Activated naive CD4-positive, alpha-beta T cell (primary cell): ENCODE data around the gene PSMB1.

ENCODE experiments used
- DNase-seq, 4 experiments: peaks; one replicate each; lab custom pipeline; 2025; lab: John Stamatoyannopoulos, UW

The PSMB1 gene

DNA sequence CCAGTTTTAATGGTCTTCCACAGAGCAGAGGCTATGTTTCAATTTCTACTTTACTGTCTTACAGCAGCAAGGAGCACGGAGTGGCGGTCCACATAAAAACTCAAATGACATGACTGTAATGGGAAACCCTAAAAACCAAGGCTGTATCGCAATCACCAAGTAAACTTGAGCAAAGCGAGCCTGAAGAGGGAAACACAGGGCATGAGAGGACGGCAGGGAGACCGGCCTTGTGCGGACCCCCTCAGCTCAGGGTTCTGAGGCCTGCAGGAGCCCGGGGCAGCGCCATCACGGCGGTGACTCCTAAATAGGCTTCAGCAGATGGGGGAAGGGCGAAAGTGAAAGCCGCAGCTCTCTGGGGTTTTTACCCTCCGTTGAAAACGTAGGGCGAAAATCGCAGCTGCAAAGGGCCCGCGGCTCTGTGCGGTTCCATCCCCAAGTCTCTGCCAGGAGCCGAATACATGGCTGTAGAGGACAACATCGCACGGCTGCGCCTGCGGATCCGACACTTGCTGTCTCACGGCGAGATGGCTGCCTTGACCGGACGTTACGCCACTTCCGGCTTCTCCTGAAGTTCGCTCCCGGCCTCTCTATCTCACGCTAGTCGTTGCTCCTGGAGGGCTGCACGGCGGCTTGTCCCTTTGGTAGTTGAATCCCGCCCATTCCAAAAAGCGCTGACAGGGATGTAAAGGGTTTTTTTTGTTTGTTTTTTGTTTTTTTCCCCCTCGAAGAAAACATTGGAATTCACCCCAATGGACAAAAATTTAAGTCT, at the start of gene PSMB1:
Gene PSMB1 (minus strand): TSS at position 543 of the 769 bp plus-strand sequence. CDS start 65 bp downstream, at position 478.
- DNase-seq: peak; percentile 48 to 61 (median 58)

GRCh38 chr6:170597278-170597677, 44.2 kb upstream of the PSMB1 start:
- no peak for DNase-seq

DNA sequence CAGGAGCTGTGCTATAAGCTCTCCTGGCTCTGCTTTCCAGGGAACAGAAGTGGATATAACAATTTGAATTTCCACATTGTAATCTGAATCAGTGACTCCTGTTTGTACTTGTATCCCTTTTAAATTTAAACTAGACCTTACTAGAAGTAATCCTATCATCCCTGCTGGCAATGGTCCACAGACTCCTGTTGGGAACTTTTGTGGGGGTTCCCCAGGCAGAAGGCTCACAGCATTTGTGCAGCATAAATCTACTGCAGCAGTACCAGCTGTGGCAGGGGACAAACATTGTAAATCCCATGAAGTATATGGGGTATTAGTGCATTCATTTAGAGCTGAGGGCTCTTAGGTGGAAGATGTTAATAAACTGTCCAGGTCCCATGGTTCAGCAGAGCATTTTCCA, 43.3 kb upstream of the PSMB1 start:
- no peak for DNase-seq

DNA sequence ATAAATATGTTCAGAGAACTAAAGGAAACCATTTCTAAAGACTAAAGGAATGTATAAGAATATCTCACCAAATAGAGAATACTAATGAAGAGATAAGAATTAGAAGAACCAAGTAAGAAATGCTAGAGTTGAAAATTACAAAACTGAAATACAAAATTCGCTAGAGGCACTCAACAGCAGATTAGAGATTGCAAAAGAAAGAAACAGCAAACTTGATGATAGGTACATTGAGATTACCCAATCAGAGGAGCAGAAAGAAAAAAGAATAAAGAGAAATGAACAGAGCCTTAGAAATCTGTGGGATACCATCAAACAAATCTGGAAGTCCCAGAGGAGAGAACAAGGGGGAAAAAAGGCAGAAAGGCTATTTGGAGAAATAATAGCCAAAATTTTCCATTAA, 37.6 kb upstream of the PSMB1 start:
- no peak for DNase-seq

- no peak for DNase-seq
Measured at GRCh38 chr6:170584954-170585498, 31.9 kb upstream of the PSMB1 start.

DNA sequence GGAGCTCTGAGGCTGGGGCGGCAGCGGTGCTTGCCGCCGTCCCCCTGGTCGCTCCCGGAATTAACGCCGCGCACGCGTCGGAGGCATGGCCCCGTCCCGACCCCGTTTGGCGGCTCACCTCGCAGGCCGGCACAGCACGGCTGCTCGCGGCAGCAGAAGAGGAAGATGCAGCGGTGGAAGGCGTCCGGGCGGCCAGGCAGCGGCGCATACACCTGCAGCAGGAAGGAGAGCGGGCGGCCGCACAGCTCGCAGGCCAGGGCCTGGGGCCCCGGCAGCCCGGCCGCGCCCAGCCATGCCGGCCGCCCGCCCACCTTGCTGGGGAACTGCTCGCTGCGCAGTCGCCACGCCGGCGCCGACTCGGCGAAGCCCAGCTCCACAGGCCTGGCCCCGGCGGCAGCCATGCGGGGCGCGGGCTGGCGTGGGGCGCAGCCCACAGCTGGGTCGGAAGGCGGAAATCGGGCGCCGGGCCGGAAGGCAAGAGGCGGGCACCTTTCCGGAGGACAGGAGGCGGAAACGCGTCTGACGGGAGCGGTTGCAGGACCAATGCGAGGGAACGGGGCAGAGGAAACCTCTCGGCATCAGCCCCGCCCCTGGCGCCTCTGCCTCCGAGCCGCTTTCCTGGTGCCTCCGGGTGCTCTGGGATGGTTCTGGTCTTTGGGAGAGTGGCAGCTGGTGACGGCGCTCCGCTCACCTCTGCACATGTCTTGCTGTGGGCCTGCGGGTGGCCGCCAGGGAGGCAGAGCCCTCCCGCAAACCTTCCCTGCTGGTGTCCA, 31.3 kb upstream of the PSMB1 start, which contains the start of gene PDCD2:
Gene PDCD2 (minus strand): TSS at position 457 of the 773 bp plus-strand sequence. CDS start 56 bp downstream, at position 401.
- peak; percentile 74 to 87 (median 79) for DNase-seq

GRCh38 chr6:170583756-170584180, 30.7 kb upstream of the PSMB1 start:
- DNase-seq: no peak

DNA sequence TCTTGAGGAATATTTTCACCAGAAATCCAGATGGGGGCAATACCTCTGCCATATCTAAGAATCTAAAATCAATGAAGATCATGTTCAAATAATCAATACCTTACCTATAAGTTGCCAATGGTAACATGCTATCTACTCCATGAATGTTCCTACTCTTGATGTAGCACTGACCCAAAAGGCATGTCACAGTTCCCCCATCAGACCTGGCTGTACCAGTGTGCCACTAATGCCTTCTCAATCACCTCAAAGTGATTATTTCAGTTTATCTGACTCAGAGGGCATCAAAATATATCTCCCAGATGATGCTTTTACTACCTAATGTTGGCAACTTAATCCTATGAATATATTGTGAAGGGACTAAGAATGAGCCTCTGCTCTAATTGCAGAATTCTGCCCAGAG, 25.8 kb upstream of the PSMB1 start:
- DNase-seq: no peak

DNA sequence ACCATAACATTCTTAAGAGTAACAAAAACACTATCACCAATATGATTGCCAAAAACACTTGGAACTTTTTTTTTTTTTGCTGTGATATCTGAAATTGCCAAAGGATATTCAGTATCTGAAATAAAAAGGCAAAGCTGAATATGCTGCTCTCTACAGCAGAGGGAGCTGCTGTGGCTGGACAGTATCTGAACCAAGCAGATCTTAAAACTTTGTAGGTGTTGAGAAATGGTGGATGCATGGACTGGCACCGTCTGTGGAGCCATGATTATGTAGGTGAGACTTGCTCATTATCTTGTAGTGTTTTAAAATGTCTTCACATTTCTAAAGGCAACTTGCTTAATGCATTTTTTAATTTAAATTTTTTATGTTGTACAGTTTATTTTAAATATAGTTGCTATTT, 22.1 kb upstream of the PSMB1 start:
- DNase-seq: no peak

DNA sequence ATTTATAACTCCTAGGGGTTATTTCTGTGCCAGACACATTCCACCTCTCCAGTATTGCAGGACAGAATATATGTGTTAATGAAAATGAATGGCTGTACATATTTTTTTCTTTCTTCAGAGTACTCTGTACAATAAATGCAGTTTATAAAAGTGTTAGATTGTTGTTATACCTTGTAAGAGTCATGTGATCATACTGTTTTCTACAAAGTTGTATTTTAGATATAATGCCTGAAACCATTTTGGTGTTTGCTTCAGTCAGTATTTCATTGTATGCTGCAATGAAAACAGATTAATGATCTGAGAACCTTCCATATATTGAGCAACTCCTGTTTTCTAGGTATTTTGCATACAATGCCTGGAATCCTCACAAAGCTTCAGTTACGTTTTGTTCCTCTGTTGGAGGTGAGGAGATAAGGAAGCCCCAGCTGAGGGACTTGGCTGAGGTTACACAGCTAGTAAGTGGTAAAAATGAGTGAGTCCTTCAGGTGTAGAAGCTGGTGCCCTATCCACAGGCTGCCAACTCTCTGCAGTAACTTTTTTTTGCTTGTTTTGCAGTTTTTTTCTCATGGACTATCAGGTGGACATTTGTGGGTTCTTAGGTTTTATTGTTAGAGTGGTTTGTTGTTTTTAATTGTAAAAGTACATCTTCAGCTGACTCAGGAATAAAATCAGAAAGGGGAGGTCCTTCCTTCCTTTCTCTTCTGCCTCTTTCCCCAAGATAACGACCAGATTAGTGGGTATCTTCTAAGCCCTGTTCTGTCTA, 19.8 kb upstream of the PSMB1 start:
- DNase-seq: no peak

DNA sequence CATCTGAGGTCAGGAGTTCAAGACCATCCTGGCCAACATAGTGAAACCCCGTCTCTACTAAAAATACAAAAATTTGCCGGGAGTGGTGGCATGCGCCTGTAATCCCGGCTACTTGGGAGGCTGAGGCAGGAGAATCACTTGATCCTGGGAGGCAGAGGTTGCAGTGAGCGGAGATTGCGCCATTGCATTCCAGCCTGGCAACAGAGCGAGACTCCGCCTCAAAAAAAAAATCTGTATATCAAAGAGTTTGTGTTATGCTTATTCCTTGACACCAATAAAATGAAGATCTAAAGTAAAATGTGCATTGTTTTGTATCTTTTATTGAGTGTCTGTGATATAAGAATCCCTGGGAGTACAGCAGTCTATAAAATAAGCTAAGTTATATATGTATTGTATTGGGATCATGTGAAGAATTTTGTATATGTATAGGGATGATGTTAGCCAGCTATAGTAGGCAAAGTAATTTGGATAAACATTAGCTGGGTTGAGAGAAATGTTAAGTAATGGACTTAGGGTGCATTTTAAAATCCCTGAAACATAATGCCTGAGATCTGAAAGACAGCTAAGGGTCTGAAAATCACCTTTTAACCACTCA, 11.9 kb upstream of the PSMB1 start:
- DNase-seq: no peak

GRCh38 chr6:170561555-170561954, 8.4 kb upstream of the PSMB1 start:
- no peak for DNase-seq

- no peak for DNase-seq
Measured at GRCh38 chr6:170555305-170555704, 2.2 kb upstream of the PSMB1 start.

GRCh38 chr6:170554796-170555137, 1.7 kb upstream of the PSMB1 start:
- DNase-seq: no peak

- DNase-seq: peak; percentile 88 to 94 (median 92)
Measured at GRCh38 chr6:170554013-170554795, 1.1 kb upstream of the PSMB1 start, which contains the start of gene TBP. Gene TBP (plus strand): TSS chr6:170554369. CDS start chr6:170557030, 2,661 bp downstream.

GRCh38 chr6:170553534-170554012, 466 bp upstream of the PSMB1 start:
- no peak for DNase-seq

GRCh38 chr6:170545405-170545804, 7.7 kb downstream of the PSMB1 start:
- no peak for DNase-seq

DNA sequence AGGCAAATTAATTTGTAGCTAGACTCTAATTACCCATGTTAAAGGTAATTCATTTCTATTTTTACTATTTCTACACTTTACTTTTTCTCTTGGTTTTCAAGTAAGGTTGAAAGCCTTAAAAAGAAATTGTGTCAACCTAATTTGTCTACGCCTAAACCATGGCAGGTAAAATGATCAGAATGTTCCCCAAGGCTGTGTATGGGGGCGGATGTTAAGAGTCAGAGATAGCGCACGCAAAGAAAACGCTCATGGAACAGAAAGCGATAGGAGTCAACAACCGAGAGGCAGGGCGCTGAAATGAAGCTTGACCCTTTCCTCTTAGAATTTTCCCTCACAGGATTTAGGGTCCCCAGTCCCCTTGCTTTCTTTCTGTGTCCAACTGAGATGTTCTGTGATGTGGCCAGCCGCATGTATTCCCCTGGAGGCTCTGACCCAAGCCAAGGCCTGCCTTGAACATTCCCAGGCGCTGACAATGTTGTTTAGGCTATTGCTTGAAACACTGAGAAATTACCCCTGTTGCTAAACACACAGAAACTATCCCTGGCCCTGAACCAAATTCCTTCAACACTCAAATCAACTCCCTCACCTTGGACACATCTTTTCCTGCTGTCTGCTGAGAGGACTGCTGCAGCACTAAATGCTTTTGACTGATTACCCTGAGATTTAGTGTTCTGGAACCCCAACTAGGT, 10.9 kb downstream of the PSMB1 start:
- no peak for DNase-seq

DNA sequence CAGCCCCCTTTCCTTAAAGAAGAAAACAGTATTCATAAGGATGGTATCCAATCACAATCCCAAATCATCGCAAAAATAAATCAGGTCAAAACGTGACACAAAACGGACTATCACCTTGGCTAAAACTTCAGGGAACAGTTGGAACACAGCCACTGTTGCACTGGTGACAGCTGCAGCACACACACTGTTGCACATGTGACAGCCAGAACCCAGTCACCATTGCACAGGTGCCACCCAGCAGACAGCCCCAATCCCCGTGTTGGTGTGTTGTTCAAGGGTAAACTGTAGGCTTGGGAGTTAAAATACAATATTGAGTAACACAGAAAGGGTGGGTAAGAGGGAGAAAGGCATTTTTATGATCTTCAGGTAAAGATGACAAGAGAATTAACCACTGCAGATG, 15.8 kb downstream of the PSMB1 start:
- DNase-seq: no peak

- no peak for DNase-seq
Measured at GRCh38 chr6:170536671-170537070, 16.4 kb downstream of the PSMB1 start.
